Tongue (tissue), 2 donors: ENCODE results near the gene PUS1. TPM values are rescaled to one million over a fixed set of nuclear protein-coding genes. Genes with fewer than 3 reads are reported as not detected.
"Not testable (repeated sequence)": the region's sequence is repeated elsewhere in the genome, so short reads cannot be mapped to it uniquely, and the experiment has no call there.

Experiments
- DNase-seq: peaks from one replicate; pipeline ENCODE4 v3.0.0-alpha.2; 2015
- total RNA-seq: library from RNA; depleted of rRNA; stranded (reverse); fragments of >200 nt; gene quantifications from one replicate; pipeline ENCODE4 v1.2.3, GENCODE V29; 2014

Gene PUS1
- total RNA-seq = 10.1 TPM

GRCh38 chr12:131928711-131929580, at the start of gene PUS1:
TSS of gene PUS1 (plus strand) at chr12:131929276. CDS start at chr12:131929723, 447 bp downstream.
- DNase-seq = peak; percentile 98

- no peak for DNase-seq
Observed at GRCh38 chr12:131882804-131883520, 46.1 kb upstream of the PUS1 start.

GRCh38 chr12:131883521-131883900, 45.6 kb upstream of the PUS1 start:
- no peak for DNase-seq

GRCh38 chr12:131885076-131885475, 44.0 kb upstream of the PUS1 start:
- not testable (repeated sequence) for DNase-seq

- DNase-seq = no peak
Observed at GRCh38 chr12:131885543-131886057, 43.5 kb upstream of the PUS1 start.

GRCh38 chr12:131891722-131892121, 37.4 kb upstream of the PUS1 start:
- not testable (repeated sequence) for DNase-seq

- DNase-seq = no peak
Observed at GRCh38 chr12:131892711-131893604, 36.1 kb upstream of the PUS1 start.

GRCh38 chr12:131893605-131894312, 35.3 kb upstream of the PUS1 start:
- no peak for DNase-seq

GRCh38 chr12:131894313-131894860, 34.7 kb upstream of the PUS1 start, which contains the start of gene ULK1:
TSS of gene ULK1 (plus strand) at chr12:131894622. CDS start at chr12:131895002, 380 bp downstream.
- DNase-seq = peak; percentile 97

- peak; percentile 13 for DNase-seq
Observed at GRCh38 chr12:131894981-131895639, 34.0 kb upstream of the PUS1 start.

- DNase-seq = no peak
Observed at GRCh38 chr12:131895640-131896079, 33.4 kb upstream of the PUS1 start.

- peak; percentile 91 for DNase-seq
Observed at GRCh38 chr12:131896080-131896810, 32.8 kb upstream of the PUS1 start.

- peak; percentile 88 for DNase-seq
Observed at GRCh38 chr12:131896811-131897270, 32.2 kb upstream of the PUS1 start.

- DNase-seq = no peak
Observed at GRCh38 chr12:131897276-131897675, 31.8 kb upstream of the PUS1 start.

- DNase-seq = no peak
Observed at GRCh38 chr12:131897875-131898274, 31.2 kb upstream of the PUS1 start.

- DNase-seq = no peak
Observed at GRCh38 chr12:131900397-131900796, 28.7 kb upstream of the PUS1 start.

GRCh38 chr12:131901431-131902331, 27.4 kb upstream of the PUS1 start:
- no peak for DNase-seq
